ENCODE data around the gene NLRP5.
"Not testable (repeated sequence)": the region's sequence is repeated elsewhere in the genome, so short reads cannot be mapped to it uniquely, and the experiment has no call there.

The NLRP5 gene

DNA sequence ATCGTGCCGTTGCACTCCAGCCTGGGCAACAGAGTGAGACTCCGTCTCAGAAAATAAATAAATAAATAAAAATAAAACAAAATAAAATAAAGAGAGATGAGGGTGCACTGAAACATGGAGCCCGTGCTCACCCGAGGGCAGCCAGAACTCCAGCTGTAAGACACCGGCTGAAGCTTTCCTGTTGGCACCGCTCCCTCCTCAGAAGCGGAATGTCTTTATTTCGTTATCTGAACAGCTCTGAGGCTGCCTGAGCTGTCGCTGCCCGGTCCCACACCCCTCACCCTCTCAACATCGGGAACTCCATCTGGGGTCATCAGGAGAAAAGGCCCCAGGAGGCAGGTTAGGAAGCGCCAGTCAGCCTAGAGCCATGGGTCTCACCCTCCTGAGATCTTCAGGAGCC is 110.1 kb downstream of the NLRP5 start:
- TF ChIP-seq, protein P1, sequence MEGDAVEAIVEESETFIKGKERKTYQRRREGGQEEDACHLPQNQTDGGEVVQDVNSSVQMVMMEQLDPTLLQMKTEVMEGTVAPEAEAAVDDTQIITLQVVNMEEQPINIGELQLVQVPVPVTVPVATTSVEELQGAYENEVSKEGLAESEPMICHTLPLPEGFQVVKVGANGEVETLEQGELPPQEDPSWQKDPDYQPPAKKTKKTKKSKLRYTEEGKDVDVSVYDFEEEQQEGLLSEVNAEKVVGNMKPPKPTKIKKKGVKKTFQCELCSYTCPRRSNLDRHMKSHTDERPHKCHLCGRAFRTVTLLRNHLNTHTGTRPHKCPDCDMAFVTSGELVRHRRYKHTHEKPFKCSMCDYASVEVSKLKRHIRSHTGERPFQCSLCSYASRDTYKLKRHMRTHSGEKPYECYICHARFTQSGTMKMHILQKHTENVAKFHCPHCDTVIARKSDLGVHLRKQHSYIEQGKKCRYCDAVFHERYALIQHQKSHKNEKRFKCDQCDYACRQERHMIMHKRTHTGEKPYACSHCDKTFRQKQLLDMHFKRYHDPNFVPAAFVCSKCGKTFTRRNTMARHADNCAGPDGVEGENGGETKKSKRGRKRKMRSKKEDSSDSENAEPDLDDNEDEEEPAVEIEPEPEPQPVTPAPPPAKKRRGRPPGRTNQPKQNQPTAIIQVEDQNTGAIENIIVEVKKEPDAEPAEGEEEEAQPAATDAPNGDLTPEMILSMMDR (IDR thresholded peaks at IDR 0.05; ENCODE audit: control extremely low read depth, extremely low read depth, low read depth, missing control alignments) = no peak
- ChIA-PET POLR2A (no interaction called here), CTCF (interaction anchor here (1.6 to 2.2 kb wide), 3 partner anchors 9 to 156 kb away, joined by 5 to 7 read pairs (median 7); no protein-coding TSS in a partner anchor)
- no peak for DNase-seq (ENCODE audit: extremely low spot score)

DNA sequence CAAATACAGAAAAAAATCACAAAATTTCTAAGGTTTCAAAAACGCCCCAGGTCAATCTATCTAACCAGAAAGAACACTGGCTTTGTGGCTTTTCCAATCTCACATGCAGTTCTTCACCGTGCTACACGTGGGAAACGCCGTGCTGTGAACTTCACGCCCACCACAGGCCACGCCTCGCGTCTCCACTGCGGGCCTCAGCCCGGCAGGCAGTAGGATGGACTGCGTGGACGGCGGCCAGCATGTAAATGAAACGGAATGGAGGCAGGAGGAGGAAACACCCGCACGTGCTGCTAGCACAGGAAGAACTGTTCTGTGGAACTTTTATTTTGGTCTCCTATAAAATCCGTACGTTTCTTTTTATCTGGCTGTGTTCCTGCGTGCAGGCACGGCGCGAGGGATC is 110.7 kb downstream of the NLRP5 start:
- ChIA-PET POLR2A (no interaction called here), CTCF (interaction anchor here (1.1 to 2.2 kb wide), 2 partner anchors 31 to 156 kb away, joined by 3 to 7 read pairs; no protein-coding TSS in a partner anchor)
- TF ChIP-seq, protein P1 (IDR thresholded peaks at IDR 0.05; ENCODE audit: control extremely low read depth, extremely low read depth, low read depth, missing control alignments) = no peak

DNA sequence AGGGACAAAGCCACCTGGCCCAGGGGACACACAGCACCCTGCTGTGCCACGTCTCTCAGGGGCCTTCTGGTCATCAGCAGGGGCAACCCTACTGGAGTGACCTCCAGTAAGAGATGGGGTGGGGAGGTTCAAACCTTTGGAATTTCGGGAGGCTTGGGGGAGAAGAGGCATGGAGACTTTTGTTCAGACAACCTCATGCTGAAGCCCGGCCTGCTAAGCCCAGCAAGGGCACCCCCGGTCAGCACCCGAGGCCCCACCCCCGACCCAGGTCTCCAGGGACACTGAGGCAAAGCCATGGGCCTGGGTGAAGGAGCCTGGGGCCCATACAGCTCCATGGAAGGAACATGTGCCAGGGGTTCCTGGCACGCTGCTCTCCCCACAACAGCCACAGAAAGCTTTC is 111.2 kb downstream of the NLRP5 start:
- ChIA-PET POLR2A (no interaction called here), CTCF (interaction anchor here (1.1 kb wide), 1 partner anchor 32 kb away, joined by 3 read pairs; no protein-coding TSS in a partner anchor)
- TF ChIP-seq, protein P1 (IDR thresholded peaks at IDR 0.05; ENCODE audit: control extremely low read depth, extremely low read depth, low read depth, missing control alignments) = no peak
- DNase-seq (ENCODE audit: extremely low spot score) = no peak

More for the DNA sequence above, 110.7 kb downstream of the NLRP5 start:
- DNase-seq (ENCODE audit: extremely low spot score) = no peak

DNA sequence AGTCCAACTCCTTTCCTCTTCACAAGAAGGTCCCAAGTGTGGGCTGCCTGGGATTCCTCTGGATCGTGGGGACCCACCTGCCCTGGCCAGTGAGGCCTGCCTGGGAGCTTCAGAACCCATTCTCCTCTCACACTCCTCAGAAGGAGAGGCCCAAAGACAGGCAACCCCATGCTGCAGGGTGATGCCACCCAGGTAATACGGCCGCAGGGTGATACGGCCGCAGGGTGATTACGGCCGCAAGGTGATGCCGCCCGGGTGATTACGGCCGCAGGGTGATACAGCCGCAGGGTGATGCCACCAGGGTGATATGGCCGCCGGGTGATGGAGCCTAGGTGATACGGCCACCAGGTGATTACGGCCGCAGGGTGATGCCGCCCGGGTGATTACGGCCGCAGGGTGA is 111.7 kb downstream of the NLRP5 start:
- DNase-seq (ENCODE audit: extremely low spot score); POLR2A ChIA-PET: not testable (repeated sequence)
- CTCF ChIA-PET = interaction anchor here (1.1 kb wide), 1 partner anchor 32 kb away, joined by 3 read pairs; no protein-coding TSS in a partner anchor

DNA sequence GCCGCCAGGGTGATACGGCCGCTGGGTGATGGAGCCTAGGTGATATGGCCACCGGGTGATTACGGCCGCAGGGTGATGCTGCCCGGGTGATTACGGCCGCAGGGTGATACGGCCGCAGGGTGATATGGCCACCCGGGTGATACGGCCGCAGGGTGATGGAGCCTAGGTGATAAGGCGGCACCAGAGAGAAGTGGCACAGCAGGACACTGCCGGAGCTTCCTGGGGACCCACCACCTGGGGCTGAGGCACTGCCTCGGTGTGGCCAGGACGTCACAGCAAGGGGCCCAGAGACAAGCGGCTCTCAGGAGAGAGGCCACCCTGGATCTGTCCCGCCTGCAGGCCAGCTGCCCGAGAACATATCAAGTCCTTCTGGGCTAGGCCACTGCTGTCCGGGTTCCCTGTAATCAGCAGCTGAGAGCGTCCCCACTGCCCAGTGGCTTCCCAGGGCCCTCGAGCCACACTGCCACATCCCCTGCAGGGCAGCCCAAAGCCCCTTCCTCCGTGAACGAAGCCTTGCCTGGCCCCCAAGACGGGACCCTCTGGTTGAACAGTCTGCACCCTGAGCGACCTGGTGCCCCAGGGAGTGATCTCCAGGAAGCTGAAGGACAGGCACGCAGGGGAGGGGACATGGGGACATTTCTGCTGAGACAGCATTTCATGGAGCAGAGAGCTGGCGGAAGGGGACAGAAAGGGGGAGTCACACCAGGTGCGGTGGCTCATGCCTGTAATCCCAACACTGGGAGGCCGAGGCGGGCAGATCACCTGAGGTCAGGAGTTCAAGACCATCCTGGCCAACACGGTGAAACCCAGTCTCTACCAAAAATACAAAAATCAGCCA is 112.4 kb downstream of the NLRP5 start:
- ChIA-PET POLR2A (no interaction called here), CTCF (interaction anchor here (1.0 kb wide), 1 partner anchor 154 kb away, joined by 3 read pairs; no protein-coding TSS in a partner anchor)
- TF ChIP-seq, protein P1 (IDR thresholded peaks at IDR 0.05; ENCODE audit: control extremely low read depth, extremely low read depth, low read depth, missing control alignments) = no peak
- no peak for DNase-seq (ENCODE audit: extremely low spot score)

DNA sequence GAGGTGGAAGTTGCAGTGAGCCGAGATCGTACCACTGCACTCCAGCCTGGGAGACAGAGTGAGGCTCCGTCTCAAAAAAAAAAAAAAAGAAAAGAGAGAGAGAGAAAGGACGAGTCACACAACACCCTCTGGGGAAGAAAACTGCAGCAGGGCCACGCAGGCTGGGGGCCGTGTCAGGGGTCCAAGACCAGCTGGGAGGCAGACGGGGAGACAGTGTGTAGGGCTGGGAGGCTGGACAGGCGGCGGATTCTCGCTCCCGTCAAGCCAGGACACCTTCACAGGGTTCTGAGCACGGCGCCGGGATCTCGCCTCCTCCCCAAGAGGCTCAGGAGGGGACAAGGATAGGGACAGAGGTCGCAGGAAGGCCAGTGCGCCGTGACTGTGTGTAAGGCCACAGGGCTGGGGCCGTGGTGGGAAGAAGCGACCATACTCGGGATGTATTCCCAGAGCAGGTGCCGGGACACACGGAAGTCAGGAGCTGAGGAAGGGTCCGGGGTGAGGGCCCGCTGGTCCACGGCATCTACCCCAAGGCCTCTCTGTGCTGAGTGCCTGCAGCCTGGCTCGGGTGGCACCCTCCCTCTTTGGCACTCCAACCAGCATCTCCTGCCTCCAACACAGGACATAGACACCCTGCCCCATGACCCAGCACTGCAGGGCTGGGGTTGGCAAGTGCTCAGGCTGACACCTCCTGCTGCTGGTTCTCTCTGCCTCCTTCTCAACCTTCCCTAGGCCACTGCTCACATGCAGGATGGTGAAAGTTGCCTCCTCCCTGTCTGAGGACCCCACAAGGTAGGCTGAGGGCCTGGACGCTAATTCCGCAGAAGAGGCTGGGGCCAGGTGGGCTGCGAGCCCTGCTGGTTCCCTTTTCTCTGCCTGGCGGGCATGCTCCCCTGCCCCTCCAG is 113.3 kb downstream of the NLRP5 start:
- ChIA-PET POLR2A (no interaction called here), CTCF (interaction anchor here (1.0 kb wide), 1 partner anchor 153 kb away, joined by 3 read pairs; no protein-coding TSS in a partner anchor)
- no peak for DNase-seq (ENCODE audit: extremely low spot score)
- TF ChIP-seq, protein P1 (IDR thresholded peaks at IDR 0.05; ENCODE audit: control extremely low read depth, extremely low read depth, low read depth, missing control alignments) = no peak
